ENCODE data around the gene LCN2. TPM values are rescaled to one million over a fixed set of nuclear protein-coding genes. Genes with fewer than 3 reads are reported as not detected.

The LCN2 gene
- total RNA-seq, 4 donors from 2014 or later = 36.2 to 931 (median 809) TPM

DNA sequence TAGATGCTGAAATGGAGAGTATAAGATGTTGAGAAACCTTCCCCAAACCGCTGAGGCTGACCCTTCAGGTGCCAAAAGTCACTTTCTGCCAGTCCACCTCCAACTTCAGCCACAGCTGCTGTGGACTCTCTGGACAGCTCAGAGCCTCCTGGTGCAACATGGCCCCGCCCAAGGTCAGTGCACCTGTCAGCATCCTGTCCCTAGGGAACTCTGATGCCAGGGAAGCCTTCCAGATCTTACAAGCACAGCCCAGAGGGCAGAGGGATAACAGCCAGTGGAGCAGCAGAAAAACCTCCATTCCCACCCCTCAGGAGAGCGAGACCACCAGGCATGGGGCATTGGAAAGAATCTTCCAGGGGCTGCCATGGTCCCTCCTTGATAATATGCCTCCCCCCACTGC lies 11.3 kb upstream of the LCN2 start:
- TF ChIP-seq POLR2A (IDR thresholded peaks at IDR 0.05) = no peak
- TF ChIP-seq, protein P1, sequence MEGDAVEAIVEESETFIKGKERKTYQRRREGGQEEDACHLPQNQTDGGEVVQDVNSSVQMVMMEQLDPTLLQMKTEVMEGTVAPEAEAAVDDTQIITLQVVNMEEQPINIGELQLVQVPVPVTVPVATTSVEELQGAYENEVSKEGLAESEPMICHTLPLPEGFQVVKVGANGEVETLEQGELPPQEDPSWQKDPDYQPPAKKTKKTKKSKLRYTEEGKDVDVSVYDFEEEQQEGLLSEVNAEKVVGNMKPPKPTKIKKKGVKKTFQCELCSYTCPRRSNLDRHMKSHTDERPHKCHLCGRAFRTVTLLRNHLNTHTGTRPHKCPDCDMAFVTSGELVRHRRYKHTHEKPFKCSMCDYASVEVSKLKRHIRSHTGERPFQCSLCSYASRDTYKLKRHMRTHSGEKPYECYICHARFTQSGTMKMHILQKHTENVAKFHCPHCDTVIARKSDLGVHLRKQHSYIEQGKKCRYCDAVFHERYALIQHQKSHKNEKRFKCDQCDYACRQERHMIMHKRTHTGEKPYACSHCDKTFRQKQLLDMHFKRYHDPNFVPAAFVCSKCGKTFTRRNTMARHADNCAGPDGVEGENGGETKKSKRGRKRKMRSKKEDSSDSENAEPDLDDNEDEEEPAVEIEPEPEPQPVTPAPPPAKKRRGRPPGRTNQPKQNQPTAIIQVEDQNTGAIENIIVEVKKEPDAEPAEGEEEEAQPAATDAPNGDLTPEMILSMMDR (IDR thresholded peaks at IDR 0.05) = no peak
- Histone ChIP-seq H3K9me3 (no peaks in the 10 kb centered on the region), H3K27ac (no peak overlapping the region), H3K4me1 (no peaks in the 10 kb centered on the region), H3K27me3 (no peaks in the 10 kb centered on the region), H3K36me3 (no peaks in the 10 kb centered on the region), H3K4me3 (no peak overlapping the region)
- DNase-seq = no peak
- intact Hi-C loops (cut with DNase I) = no loop called here
- 72 to 80% methylated on average over 1 to 2 of the region's 3 CpGs for WGBS, 2 donors

DNA sequence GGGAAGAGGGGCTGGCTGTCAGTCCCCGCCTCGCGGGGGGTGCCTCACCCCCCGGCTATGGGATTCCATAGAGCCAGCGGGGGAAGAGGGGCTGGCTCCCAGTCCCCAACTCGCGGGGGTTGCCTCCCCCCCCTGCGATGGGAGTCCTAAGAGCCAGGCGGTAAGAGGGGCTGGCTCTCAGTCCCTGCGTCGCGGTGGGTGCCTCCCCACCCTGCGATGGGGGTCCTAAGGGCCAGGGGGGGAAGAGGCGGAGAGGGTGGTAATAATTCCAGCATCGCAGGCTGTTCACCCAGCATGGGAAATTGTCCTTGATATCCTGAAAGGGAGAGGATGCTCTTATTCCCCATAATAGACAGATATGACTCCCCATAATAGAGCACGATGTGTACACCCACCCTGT lies 9.6 kb upstream of the LCN2 start:
- TF ChIP-seq, protein P1 (IDR thresholded peaks at IDR 0.05) = no peak
- TF ChIP-seq POLR2A (IDR thresholded peaks at IDR 0.05) = no peak
- Histone ChIP-seq H3K27ac (no peak overlapping the region), H3K27me3 (no peaks in the 10 kb centered on the region), H3K4me3 (no peak overlapping the region), H3K9me3 (no peaks in the 10 kb centered on the region), H3K36me3 (no peaks in the 10 kb centered on the region), H3K4me1 (peaks cover 4 to 14% (median 9%) of the 10 kb centered on the region in 3 donors)
- no peak for DNase-seq
- intact Hi-C loops (cut with DNase I) = no loop called here
- WGBS, 2 donors = 67 to 86% methylated on average over 1 to 3 of the region's 16 CpGs

DNA sequence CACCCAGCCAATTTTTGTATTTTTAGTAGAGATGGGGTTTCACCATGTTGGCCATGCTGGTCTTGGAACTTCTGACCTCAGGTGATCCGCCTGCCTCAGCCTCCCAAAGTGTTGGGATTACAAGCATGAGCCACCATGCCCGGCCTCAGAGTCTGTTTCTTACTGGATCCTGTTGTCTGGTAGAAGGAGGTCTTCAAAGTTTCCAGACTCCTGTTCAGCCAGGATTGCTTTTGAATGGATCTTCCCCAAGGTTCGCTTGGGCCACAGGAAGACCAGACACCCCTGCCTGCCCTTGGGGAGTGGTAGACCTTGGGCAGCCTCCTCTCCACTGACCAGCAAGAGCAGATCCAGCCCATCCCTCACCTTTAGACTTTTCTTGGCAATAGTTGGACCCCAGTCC lies 7.6 kb upstream of the LCN2 start:
- WGBS, 2 donors = 90 to 92% methylated on average over 2 of the region's 3 CpGs

DNA sequence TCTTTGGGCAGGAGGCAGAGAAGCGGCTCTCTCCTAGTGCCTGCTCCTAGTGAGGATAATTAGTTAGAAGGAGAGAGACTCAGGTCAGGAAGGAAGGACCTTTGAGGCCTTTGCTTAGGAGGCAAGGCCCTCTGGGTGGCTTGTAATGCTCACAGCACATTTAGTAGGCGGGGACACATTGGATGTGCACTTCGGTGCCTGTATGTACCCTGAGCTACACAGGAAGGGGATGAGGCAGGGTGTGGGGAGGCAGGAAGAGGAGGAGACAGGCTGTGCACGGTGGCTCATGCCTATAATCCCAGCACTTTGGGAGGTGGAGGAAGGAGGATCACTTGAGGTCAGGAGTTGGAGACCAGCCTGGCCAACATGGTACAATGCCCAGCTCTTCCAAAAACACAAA lies 7.2 kb upstream of the LCN2 start:
- Histone ChIP-seq H3K36me3 (no peaks in the 10 kb centered on the region), H3K9me3 (no peaks in the 10 kb centered on the region), H3K27me3 (no peaks in the 10 kb centered on the region), H3K4me3 (no peak overlapping the region), H3K4me1 (peaks cover 18 to 39% (median 26%) of the 10 kb centered on the region in 3 donors), H3K27ac (no peak overlapping the region)
- no peak for DNase-seq
- intact Hi-C loops (cut with DNase I) = no loop called here
- WGBS, 2 donors = 17 to 60% methylated on average over 2 of the region's 4 CpGs
- TF ChIP-seq, protein P1 (IDR thresholded peaks at IDR 0.05) = no peak
- TF ChIP-seq POLR2A (IDR thresholded peaks at IDR 0.05) = no peak

More for the DNA sequence above, 7.6 kb upstream of the LCN2 start:
- Histone ChIP-seq H3K9me3 (no peaks in the 10 kb centered on the region), H3K27ac (no peak overlapping the region), H3K27me3 (no peaks in the 10 kb centered on the region), H3K4me3 (no peak overlapping the region), H3K36me3 (no peaks in the 10 kb centered on the region), H3K4me1 (peaks cover 18 to 34% (median 26%) of the 10 kb centered on the region in 3 donors)
- TF ChIP-seq, protein P1 (IDR thresholded peaks at IDR 0.05) = no peak
- no peak for TF ChIP-seq POLR2A (IDR thresholded peaks at IDR 0.05)
- DNase-seq = no peak
- intact Hi-C loops (cut with DNase I) = no loop called here

DNA sequence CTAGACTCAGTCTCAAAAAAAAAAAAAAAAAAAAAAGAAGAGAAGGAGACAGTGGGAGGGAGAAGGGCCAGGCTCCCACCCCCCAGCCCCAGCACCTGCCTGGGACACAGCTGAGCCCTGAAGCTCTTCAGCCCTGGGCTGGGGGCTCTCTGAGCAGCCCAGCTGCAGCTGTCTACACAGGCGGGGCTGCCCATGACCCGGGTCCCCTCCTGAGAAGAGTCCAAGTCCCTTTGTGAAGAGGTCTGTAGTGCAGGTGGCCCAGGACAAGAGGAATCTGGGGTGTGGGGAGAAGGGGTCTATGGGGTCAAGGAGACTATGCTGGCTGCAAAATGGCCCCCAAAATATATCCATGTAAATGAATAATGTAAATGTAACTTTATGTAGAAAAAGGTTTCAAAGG lies 6.7 kb upstream of the LCN2 start:
- Histone ChIP-seq H3K27ac (no peak overlapping the region), H3K4me1 (peaks cover 18 to 44% (median 26%) of the 10 kb centered on the region in 3 donors), H3K4me3 (no peak overlapping the region), H3K27me3 (no peaks in the 10 kb centered on the region), H3K36me3 (no peaks in the 10 kb centered on the region), H3K9me3 (no peaks in the 10 kb centered on the region)
- 45 to 80% methylated on average over 1 to 2 of the region's 2 CpGs for WGBS, 2 donors
- intact Hi-C loops (cut with DNase I) = no loop called here
- no peak for DNase-seq
- no peak for TF ChIP-seq POLR2A (IDR thresholded peaks at IDR 0.05)
- TF ChIP-seq, protein P1 (IDR thresholded peaks at IDR 0.05) = no peak
